ENCODE data around the gene WWC1.
"Not testable (repeated sequence)": the region's sequence is repeated elsewhere in the genome, so short reads cannot be mapped to it uniquely, and the experiment has no call there.

WWC1 gene

GRCh38 chr5:168334695-168335094 is 43.2 kb downstream of the WWC1 start:
- DNase-seq (ENCODE audit: low read depth), result peak; percentile 68

GRCh38 chr5:168337361-168337760 is 45.9 kb downstream of the WWC1 start:
- no peak for DNase-seq (ENCODE audit: low read depth)

- no peak for DNase-seq (ENCODE audit: low read depth)
Observed at GRCh38 chr5:168339109-168339771, 47.8 kb downstream of the WWC1 start.

- not testable (repeated sequence) for DNase-seq (ENCODE audit: low read depth)
Observed at GRCh38 chr5:168339772-168340140, 48.3 kb downstream of the WWC1 start.

GRCh38 chr5:168340487-168340886 is 49.0 kb downstream of the WWC1 start:
- DNase-seq (ENCODE audit: low read depth), result no peak

GRCh38 chr5:168341178-168341577 is 49.7 kb downstream of the WWC1 start:
- DNase-seq (ENCODE audit: low read depth), result no peak

- DNase-seq (ENCODE audit: low read depth), result peak; percentile 68
Observed at GRCh38 chr5:168342151-168342825, 50.8 kb downstream of the WWC1 start.

- no peak for DNase-seq (ENCODE audit: low read depth)
Observed at GRCh38 chr5:168342985-168343384, 51.5 kb downstream of the WWC1 start.

- no peak for DNase-seq (ENCODE audit: low read depth)
Observed at GRCh38 chr5:168346417-168346816, 55.0 kb downstream of the WWC1 start.

- DNase-seq (ENCODE audit: low read depth), result no peak
Observed at GRCh38 chr5:168347368-168348083, 56.1 kb downstream of the WWC1 start.

- no peak for DNase-seq (ENCODE audit: low read depth)
Observed at GRCh38 chr5:168348084-168348414, 56.6 kb downstream of the WWC1 start.

- no peak for DNase-seq (ENCODE audit: low read depth)
Observed at GRCh38 chr5:168350315-168350714, 58.9 kb downstream of the WWC1 start.

GRCh38 chr5:168353216-168353957 is 61.9 kb downstream of the WWC1 start:
- no peak for DNase-seq (ENCODE audit: low read depth)

GRCh38 chr5:168354397-168354796 is 63.0 kb downstream of the WWC1 start:
- no peak for DNase-seq (ENCODE audit: low read depth)

GRCh38 chr5:168356171-168356570 is 64.7 kb downstream of the WWC1 start:
- no peak for DNase-seq (ENCODE audit: low read depth)

GRCh38 chr5:168356592-168356991 is 65.1 kb downstream of the WWC1 start:
- DNase-seq (ENCODE audit: low read depth), result no peak

GRCh38 chr5:168357876-168358275 is 66.4 kb downstream of the WWC1 start:
- DNase-seq (ENCODE audit: low read depth), result no peak

- no peak for DNase-seq (ENCODE audit: low read depth)
Observed at GRCh38 chr5:168359820-168360460, 68.5 kb downstream of the WWC1 start.

GRCh38 chr5:168360521-168361285 is 69.3 kb downstream of the WWC1 start:
- no peak for DNase-seq (ENCODE audit: low read depth)

- DNase-seq (ENCODE audit: low read depth), result no peak
Observed at GRCh38 chr5:168362097-168362885, 70.8 kb downstream of the WWC1 start.

Data from amniotic epithelial cell (primary cell).